SK-N-MC (cell line): Measurements from ENCODE around the gene GRAMD2B.

Source experiments
- DNase-seq: peaks from one replicate; pipeline ENCODE4 v3.0.0-alpha.2; 2011; ENCODE audit warnings: low read depth, low spot score
- H3K27ac ChIP-seq: fragments of 200-600 bp; sonication (generic); 2 replicates; pipeline ENCODE4 v1.5.1; 2016; ENCODE audit warnings: mixed run types
- H3K36me3 ChIP-seq: fragments of 200-600 bp; sonication (generic); 2 replicates; pipeline ENCODE4 v1.6.1; 2017; ENCODE audit warnings: antibody characterized with exemption, low read length, mixed read lengths; ENCODE audit not compliant: insufficient read depth
- H3K4me3 ChIP-seq: fragments of 200-600 bp; sonication (generic); 2 replicates; pipeline ENCODE4 v1.5.1; 2016
- H3K9ac ChIP-seq: fragments of 200-600 bp; sonication (generic); 2 replicates; pipeline ENCODE4 v1.8.0; 2017; ENCODE audit warnings: mixed run types, mixed read lengths; ENCODE audit not compliant: insufficient read length
- H3K9me3 ChIP-seq: fragments of 200-600 bp; sonication (generic); 2 replicates; pipeline ENCODE4 v1.6.1; 2017; ENCODE audit warnings: low read depth, mild to moderate bottlenecking, antibody characterized with exemption, low read length, moderate library complexity, mixed read lengths
- EZH2 ChIP-seq: fragments of 200-600 bp; sonication (generic); IDR thresholded peaks from one replicate; pipeline ENCODE4 v1.6.1; 2017; ENCODE audit warnings: antibody characterized with exemption
- FOXP2 ChIP-seq: optimal IDR thresholded peaks from 2 replicates; pipeline ENCODE3; 2011; ENCODE audit warnings: mild to moderate bottlenecking, moderate library complexity; ENCODE audit not compliant: insufficient read depth; ENCODE audit errors: extremely low read length, control extremely low read depth
- POLR2AphosphoS5 ChIP-seq: IDR thresholded peaks from 2 replicates; pipeline ENCODE4 v1.6.1; 2012; ENCODE audit warnings: mild to moderate bottlenecking, low read depth, low read length, borderline replicate concordance

GRAMD2B gene

DNA sequence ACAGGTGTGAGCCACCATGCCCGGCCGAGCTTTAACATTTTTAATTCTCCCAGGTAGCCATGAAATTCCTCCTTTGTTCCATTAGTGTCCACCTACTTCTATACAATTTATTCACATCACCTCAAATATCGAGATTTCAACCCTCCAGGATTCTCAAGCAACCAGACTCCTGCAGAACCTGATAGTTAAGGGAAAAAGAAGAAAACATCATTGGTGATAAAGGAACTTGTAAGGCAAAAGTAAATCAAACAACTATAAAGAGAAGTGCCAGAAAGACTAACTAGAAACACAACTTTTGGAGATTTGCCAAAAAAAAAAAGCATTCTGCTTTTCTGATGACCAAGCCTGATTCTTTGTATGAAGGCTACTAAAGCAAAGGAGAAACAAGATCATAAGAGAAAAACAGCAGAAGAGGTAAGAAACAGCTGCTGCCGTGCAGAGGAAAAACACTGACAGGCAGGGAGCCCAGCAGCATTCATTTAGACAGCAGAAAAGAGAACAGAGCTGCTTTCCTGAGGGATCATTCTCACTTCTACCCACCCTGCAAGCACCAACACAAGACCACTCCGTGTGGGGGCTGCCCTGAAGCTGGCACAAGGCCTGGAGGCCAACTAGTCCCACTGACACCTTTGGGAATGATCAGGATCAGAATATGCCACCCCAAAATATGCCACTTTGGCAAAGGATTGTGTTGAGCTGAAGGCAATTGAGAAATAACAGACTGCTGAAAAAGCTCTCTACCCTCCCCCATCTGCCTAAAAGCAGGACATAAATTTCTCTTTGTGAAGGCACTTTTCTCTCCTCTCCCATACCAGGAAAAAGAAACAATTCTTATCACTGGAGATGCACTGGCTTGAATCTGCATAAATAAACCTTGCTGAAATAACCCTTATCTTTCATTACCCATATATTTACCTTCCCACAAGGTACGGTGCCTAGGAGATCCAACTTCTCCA, 96.7 kb downstream of the GRAMD2B start:
- Histone ChIP-seq H3K27ac (peak overlapping the region; percentile 59; the same call in 1 of the 2 replicates), H3K9me3 (no peaks in the 10 kb centered on the region), H3K36me3 (no peaks in the 10 kb centered on the region), H3K4me3 (peak overlapping the region; percentile 55), H3K9ac (no peak overlapping the region)
- no peak for DNase-seq
- TF ChIP-seq EZH2, result no peak
- no peak for TF ChIP-seq FOXP2
- TF ChIP-seq POLR2AphosphoS5, result no peak

DNA sequence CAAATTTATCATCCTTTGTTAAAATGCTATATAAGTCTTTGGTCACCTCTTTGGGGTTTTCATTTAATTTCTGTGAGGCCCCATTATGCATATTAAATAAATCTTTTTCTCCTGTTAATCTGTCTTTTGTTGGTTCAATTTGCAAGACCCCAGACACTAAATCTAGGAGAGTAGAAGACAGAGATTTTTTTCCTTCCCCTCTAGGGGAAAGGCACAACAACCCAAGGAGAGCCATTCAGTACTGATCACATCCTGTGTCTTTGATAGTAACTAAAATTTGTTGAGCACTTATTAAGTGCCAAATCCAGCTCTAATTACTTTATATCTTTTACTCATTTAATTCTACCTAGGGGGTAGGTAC, 97.4 kb downstream of the GRAMD2B start:
- Histone ChIP-seq H3K27ac (0 out of 2 replicates have a peak overlapping the region, but pooled peaks have one; percentile 59), H3K36me3 (no peaks in the 10 kb centered on the region), H3K4me3 (peak overlapping the region; percentile 55; the same call in 1 of the 2 replicates), H3K9me3 (no peaks in the 10 kb centered on the region), H3K9ac (no peak overlapping the region)
- no peak for DNase-seq
- no peak for TF ChIP-seq POLR2AphosphoS5
- no peak for TF ChIP-seq EZH2
- TF ChIP-seq FOXP2, result no peak

DNA sequence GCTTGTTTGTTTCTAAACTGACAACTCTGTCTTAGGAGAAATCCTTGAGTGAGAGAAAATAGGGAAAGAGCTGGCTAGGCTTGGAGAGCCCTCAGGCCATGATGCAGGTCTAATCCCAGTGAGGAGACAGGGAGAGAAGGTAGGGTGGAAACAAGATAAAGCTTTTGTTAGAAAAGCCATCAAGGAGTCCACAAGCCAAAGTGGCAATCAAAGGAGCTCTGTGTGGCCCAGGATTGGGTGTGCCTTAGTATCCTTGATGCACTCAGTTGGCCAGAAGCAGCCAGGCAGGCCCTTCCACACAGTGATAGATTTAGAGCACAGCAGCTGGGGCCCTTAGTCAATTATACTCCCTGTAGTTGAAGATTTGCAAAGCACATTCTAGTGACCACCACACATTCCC, 97.9 kb downstream of the GRAMD2B start:
- DNase-seq, result no peak

DNA sequence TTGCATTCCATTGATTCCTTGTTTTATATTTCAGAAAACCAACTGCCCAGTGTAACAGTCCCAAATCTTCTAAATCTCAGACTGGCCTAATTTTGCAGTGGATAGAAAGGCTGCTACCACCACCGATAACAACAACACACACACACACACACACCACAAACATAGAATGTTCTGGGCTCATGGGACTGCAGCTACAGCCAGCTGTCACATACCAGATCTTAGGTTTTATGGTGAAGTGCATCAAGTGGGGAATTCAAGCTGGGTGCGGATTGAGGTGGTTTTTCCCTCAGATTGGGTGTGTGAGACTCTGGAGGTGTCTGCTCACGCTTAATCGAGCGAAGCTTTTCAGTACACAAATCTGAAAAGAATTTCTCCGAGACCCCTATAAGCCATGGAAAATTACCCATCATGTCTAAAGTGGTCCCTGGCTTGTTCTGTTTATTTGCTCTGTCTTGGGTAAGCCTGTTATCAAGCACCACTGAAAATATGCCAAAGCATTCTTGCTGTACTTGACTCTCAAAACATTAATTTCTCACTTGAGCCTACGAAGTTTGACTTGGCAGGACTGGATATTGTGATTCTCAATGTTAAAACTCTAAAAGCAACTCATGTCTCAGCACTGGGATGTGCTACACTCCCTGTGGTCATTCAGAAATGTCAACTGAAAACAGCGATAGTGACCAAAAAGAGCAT, 100.8 kb downstream of the GRAMD2B start:
- DNase-seq, result no peak
- H3K4me3 ChIP-seq, result no peak overlapping the region
- peak overlapping the region; percentile 18; the same call in 1 of the 2 replicates for H3K27ac ChIP-seq
- H3K36me3 ChIP-seq, result no peaks in the 10 kb centered on the region
- TF ChIP-seq POLR2AphosphoS5 (no peak), EZH2 (no peak), FOXP2 (no peak)
- no peaks in the 10 kb centered on the region for H3K9me3 ChIP-seq
- H3K9ac ChIP-seq, result no peak overlapping the region

More for the DNA sequence above, 97.9 kb downstream of the GRAMD2B start:
- TF ChIP-seq EZH2, result no peak
- no peak for TF ChIP-seq POLR2AphosphoS5
- TF ChIP-seq FOXP2, result no peak
- no peak overlapping the region for H3K4me3 ChIP-seq
- no peaks in the 10 kb centered on the region for H3K36me3 ChIP-seq
- no peaks in the 10 kb centered on the region for H3K9me3 ChIP-seq
- no peak overlapping the region for H3K27ac ChIP-seq
- H3K9ac ChIP-seq, result no peak overlapping the region

DNA sequence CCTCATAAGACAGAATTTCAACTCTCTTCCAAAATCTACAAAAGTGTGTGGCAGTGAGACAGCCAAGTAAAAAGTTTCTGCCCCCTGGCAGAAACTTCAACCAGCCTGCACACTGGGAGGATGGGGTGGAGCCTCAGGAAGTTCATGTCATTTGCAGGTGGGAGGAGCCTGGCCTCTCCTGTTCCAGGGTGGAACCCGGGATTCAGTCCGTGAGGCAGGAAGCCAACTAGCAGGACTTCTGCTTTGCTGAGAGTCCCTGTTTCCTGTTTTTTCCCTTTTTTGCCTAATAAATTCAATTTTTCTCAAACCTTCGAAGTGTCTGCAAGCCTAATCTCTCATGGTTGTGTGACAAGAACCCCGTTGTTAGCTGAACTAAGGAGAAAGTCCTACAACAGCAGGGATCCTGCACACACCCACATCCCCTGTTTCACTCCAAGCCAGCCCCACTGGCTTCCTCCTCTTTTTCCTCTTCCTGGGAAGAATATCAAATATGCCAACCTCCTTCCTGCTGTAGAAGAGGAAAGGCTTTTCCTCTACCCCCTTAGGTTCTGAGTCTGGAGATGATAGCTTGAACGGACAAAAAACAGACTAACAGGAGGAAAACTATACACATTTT, 102.5 kb downstream of the GRAMD2B start:
- H3K27ac ChIP-seq, result peak overlapping the region; percentile 97
- DNase-seq, result peak; percentile 66
- TF ChIP-seq FOXP2 (no peak), POLR2AphosphoS5 (peak; percentile 93), EZH2 (no peak)

DNA sequence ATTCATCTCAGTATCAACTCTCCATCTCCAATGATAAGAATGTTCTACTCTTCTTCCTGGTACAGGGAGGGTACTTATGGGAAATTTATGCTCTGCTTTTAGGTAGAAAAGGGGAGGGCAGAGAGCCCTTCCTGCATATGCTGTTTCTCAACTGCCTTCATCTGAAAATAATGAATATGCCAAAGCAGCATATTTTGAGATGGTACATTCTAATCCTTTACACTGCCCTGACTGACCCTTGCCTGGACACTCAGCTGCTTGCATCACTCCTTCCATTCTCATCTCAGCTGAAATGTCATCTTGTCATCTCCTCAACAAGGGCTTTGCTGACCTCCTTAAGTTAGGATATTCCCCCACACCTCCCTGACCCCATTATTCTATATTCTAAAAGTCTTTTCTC, 103.3 kb downstream of the GRAMD2B start:
- H3K9ac ChIP-seq, result no peak overlapping the region
- no peak for DNase-seq
- H3K9me3 ChIP-seq, result no peaks in the 10 kb centered on the region
- TF ChIP-seq EZH2, result no peak
- peak overlapping the region; percentile 97; the same call in 1 of the 2 replicates for H3K27ac ChIP-seq
- no peaks in the 10 kb centered on the region for H3K36me3 ChIP-seq
- H3K4me3 ChIP-seq, result no peak overlapping the region

More for the DNA sequence above, 102.5 kb downstream of the GRAMD2B start:
- Histone ChIP-seq H3K4me3 (peak overlapping the region; percentile 80), H3K9ac (peak overlapping the region; percentile 77), H3K36me3 (no peaks in the 10 kb centered on the region), H3K9me3 (no peaks in the 10 kb centered on the region)

DNA sequence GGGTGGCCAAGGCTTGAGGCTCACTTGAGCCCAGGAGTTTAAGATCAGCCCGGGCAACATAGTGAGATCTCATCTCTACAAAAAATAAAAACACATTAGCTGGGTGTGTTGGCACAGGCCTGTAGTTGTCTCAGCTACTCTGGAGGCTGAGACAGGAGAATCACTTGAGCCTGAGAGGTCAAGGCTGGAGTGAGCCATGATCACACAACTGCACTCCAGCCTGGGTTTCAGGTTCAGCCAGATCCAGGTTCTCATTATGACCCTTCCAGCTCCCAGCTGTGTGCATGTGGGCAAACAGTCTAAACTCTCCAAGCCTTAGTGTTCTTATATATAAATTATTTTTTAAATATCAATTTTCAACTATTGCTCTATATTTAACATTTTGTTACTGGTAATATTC, 103.9 kb downstream of the GRAMD2B start:
- DNase-seq, result no peak
- Histone ChIP-seq H3K4me3 (no peak overlapping the region), H3K9ac (no peak overlapping the region), H3K36me3 (no peaks in the 10 kb centered on the region), H3K27ac (no peak overlapping the region), H3K9me3 (no peaks in the 10 kb centered on the region)
- no peak for TF ChIP-seq POLR2AphosphoS5
- TF ChIP-seq EZH2, result no peak
- no peak for TF ChIP-seq FOXP2

DNA sequence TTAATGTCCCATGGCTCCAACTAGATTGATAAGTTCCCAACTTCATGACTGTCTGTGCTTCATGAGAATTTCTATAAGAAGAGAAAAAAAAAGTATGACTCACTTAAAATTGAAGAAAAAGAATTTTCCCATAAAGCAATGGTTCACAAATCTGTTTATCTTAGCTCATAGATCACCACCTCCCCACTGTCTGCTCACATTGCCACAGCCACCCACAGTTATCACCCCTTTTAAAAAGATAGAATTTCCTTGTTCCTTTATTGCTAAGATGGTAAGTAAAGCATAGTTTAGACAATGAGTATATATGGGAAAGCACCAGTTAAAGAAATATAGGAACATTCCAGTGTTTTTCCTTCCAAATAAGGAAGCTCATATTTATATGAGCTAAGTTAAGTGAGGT, 104.7 kb downstream of the GRAMD2B start:
- Histone ChIP-seq H3K36me3 (no peaks in the 10 kb centered on the region), H3K9ac (no peak overlapping the region), H3K4me3 (no peak overlapping the region), H3K27ac (no peak overlapping the region), H3K9me3 (no peaks in the 10 kb centered on the region)
- no peak for TF ChIP-seq FOXP2
- no peak for TF ChIP-seq EZH2
- DNase-seq, result no peak
